Upper lobe of right lung (tissue), 1 donor: ENCODE data around the gene PLCB4. TPM values are rescaled to one million over a fixed set of nuclear protein-coding genes. Genes with fewer than 3 reads are reported as not detected.

Source experiments
- ATAC-seq: fragments of 200-7000 bp; cut with Tn5 transposase; one replicate; pipeline ENCODE4 v1.9.1; 2020; ENCODE audit warnings: mild to moderate bottlenecking, moderate library complexity
- DNase-seq: peaks from one replicate; pipeline ENCODE4 v3.0.0-alpha.2; 2020
- H3K27ac ChIP-seq: fragments of 200-600 bp; one replicate; pipeline ENCODE4 v1.8.0; 2022
- H3K27me3 ChIP-seq: fragments of 200-600 bp; one replicate; pipeline ENCODE4 v1.8.0; 2022; ENCODE audit warnings: mild to moderate bottlenecking
- H3K36me3 ChIP-seq: fragments of 200-600 bp; one replicate; pipeline ENCODE4 v1.8.0; 2022
- H3K4me1 ChIP-seq: fragments of 200-600 bp; one replicate; pipeline ENCODE4 v1.8.0; 2022
- H3K4me3 ChIP-seq: fragments of 200-600 bp; one replicate; pipeline ENCODE4 v1.8.0; 2022; ENCODE audit warnings: mild to moderate bottlenecking
- H3K9me3 ChIP-seq: fragments of 200-600 bp; one replicate; pipeline ENCODE4 v1.8.0; 2022
- CTCF ChIP-seq: fragments of 200-600 bp; IDR thresholded peaks from one replicate; pipeline ENCODE4 v1.8.0; 2022; ENCODE audit warnings: antibody characterized with exemption
- intact Hi-C: fragments of 100-400 bp; cut with DNase I; formaldehyde crosslinking; loops from one replicate; pipeline ENCODE4 v1.11.0; 2022
- total RNA-seq: library from RNA; stranded (reverse); fragmentation: NEBNext Ultra II Directional; extraction: Animal tissue kit (Norgen Biotek cat#: 25700); gene quantifications from one replicate; pipeline ENCODE4 v1.2.1, GENCODE V29; 2021
- donor health status: DM: no; HTN: yes; CAD: no; lungs with severe emphysema.

PLCB4 gene
- total RNA-seq, 1 donor from 2014 or later: 7.9 TPM

GRCh38 chr20:9508696-9509178, 439.9 kb downstream of the PLCB4 start:
- Histone ChIP-seq H3K27ac (no peak overlapping the region), H3K9me3 (no peaks in the 10 kb centered on the region), H3K27me3 (peaks cover 55% of the 10 kb centered on the region), H3K4me1 (peaks cover 9% of the 10 kb centered on the region), H3K36me3 (no peaks in the 10 kb centered on the region), H3K4me3 (no peak overlapping the region)
- no peak for ATAC-seq
- TF ChIP-seq CTCF: no peak
- intact Hi-C loops: no loop called here
- no peak for DNase-seq

- H3K27ac ChIP-seq: no peak overlapping the region
- intact Hi-C loops: no loop called here
- H3K36me3 ChIP-seq: no peaks in the 10 kb centered on the region
- peaks cover 9% of the 10 kb centered on the region for H3K4me1 ChIP-seq
- DNase-seq: no peak
- TF ChIP-seq CTCF: no peak
- no peak overlapping the region for H3K4me3 ChIP-seq
- no peak for ATAC-seq
- H3K9me3 ChIP-seq: no peaks in the 10 kb centered on the region
- peaks cover 58% of the 10 kb centered on the region for H3K27me3 ChIP-seq
Measured at GRCh38 chr20:9509246-9509645, 440.4 kb downstream of the PLCB4 start.

DNA sequence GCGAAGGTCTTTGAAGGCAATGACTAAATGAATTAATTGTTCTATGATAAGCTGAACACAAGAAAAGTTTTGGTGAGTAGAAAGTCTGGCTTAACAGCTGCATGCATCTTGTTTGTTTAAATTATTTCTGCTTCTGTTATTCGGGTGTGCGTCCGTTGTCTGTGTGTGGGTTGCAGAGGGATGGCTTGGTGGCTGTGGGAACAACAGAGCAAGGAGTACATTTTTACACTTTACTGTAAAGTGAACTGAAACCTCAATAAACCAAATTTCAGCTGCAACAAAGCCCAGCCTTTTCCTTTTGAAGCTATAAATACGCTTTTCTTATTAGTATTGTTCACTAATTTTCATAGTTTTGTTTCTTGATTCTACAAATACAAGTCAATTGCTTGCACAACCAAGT, 442.0 kb downstream of the PLCB4 start:
- TF ChIP-seq CTCF: no peak
- DNase-seq: no peak
- intact Hi-C loops: no loop called here
- Histone ChIP-seq H3K27me3 (peaks cover 64% of the 10 kb centered on the region), H3K4me3 (no peak overlapping the region), H3K4me1 (peaks cover 21% of the 10 kb centered on the region), H3K9me3 (no peaks in the 10 kb centered on the region), H3K27ac (no peak overlapping the region), H3K36me3 (no peaks in the 10 kb centered on the region)
- no peak for ATAC-seq

GRCh38 chr20:9514072-9514460, 445.2 kb downstream of the PLCB4 start:
- DNase-seq: no peak
- Histone ChIP-seq H3K27me3 (peaks cover 42% of the 10 kb centered on the region), H3K4me3 (no peak overlapping the region), H3K9me3 (no peaks in the 10 kb centered on the region), H3K27ac (no peak overlapping the region), H3K36me3 (no peaks in the 10 kb centered on the region), H3K4me1 (peaks cover 22% of the 10 kb centered on the region)
- no peak for TF ChIP-seq CTCF
- ATAC-seq: no peak
- intact Hi-C loops: no loop called here

- Histone ChIP-seq H3K4me1 (peaks cover 22% of the 10 kb centered on the region), H3K36me3 (no peaks in the 10 kb centered on the region), H3K27ac (no peak within 1 kb of the TSS), H3K27me3 (peaks cover 37% of the 10 kb centered on the region), H3K4me3 (peak within 1 kb of the TSS; percentile 26), H3K9me3 (no peaks in the 10 kb centered on the region)
- ATAC-seq (peak; percentile 44), DNase-seq (no peak)
- TF ChIP-seq CTCF: no peak
- intact Hi-C loops: no loop called here
Measured at GRCh38 chr20:9514461-9515213, 445.8 kb downstream of the PLCB4 start, which contains the start of gene LAMP5. TSS of gene LAMP5 (plus strand) at chr20:9514590. CDS start at chr20:9514853, 263 bp downstream.
